BE2C (cell line): Measurements from ENCODE around the gene ABCB11.

ENCODE experiments used
- DNase-seq: peaks from one replicate; pipeline ENCODE4 v3.0.0-alpha.2; 2020
- H3K27me3 ChIP-seq: fragments of 250-450 bp; sonication (Bioruptor Pico); 2 replicates; pipeline ENCODE4 v1.5.1; 2020; ENCODE audit warnings: mild to moderate bottlenecking
- H3K36me3 ChIP-seq: fragments of 250-450 bp; sonication (Bioruptor Pico); 2 replicates; pipeline ENCODE4 v1.5.1; 2020; ENCODE audit warnings: mild to moderate bottlenecking
- H3K4me1 ChIP-seq: fragments of 250-450 bp; sonication (Bioruptor Pico); 2 replicates; pipeline ENCODE4 v1.5.1; 2020
- H3K4me3 ChIP-seq: 2 replicates; pipeline ENCODE4 v1.5.1; 2011; ENCODE audit warnings: low read depth, low read length
- H3K9me3 ChIP-seq: fragments of 250-450 bp; sonication (Bioruptor Pico); 2 replicates; pipeline ENCODE4 v1.5.1; 2020
- TF ChIP-seq, protein P1 (sequence below): IDR thresholded peaks from 2 replicates; pipeline ENCODE4 v1.5.1; 2012; ENCODE audit warnings: mild to moderate bottlenecking, low read depth, low read length

Gene ABCB11

GRCh38 chr2:169072163-169072925 lies 41.2 kb upstream of the ABCB11 start:
- H3K4me1 ChIP-seq: no peaks in the 10 kb centered on the region
- no peaks in the 10 kb centered on the region for H3K9me3 ChIP-seq
- H3K27me3 ChIP-seq: no peaks in the 10 kb centered on the region
- no peak for DNase-seq
- H3K36me3 ChIP-seq: no peaks in the 10 kb centered on the region
- no peak overlapping the region for H3K4me3 ChIP-seq
- TF ChIP-seq, protein P1, sequence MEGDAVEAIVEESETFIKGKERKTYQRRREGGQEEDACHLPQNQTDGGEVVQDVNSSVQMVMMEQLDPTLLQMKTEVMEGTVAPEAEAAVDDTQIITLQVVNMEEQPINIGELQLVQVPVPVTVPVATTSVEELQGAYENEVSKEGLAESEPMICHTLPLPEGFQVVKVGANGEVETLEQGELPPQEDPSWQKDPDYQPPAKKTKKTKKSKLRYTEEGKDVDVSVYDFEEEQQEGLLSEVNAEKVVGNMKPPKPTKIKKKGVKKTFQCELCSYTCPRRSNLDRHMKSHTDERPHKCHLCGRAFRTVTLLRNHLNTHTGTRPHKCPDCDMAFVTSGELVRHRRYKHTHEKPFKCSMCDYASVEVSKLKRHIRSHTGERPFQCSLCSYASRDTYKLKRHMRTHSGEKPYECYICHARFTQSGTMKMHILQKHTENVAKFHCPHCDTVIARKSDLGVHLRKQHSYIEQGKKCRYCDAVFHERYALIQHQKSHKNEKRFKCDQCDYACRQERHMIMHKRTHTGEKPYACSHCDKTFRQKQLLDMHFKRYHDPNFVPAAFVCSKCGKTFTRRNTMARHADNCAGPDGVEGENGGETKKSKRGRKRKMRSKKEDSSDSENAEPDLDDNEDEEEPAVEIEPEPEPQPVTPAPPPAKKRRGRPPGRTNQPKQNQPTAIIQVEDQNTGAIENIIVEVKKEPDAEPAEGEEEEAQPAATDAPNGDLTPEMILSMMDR: no peak

DNA sequence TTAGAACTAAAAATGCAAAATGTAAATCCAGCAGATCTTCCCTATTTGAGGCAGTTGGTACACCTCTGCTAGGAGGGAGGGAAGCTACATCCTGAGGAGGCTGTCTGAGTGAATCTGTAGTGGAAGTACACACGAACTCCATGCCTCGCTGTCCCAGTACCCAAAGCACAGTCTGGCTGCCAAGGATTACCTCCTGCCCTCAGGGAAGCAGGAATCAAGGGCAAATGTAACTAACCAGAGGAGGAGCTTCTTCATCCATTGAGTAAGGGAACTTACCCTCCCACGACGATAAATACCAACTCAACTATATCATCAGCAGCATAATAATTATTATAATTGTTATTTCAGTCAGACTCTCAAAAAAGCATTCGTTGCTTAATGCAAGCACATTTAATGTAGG lies 40.3 kb upstream of the ABCB11 start:
- no peaks in the 10 kb centered on the region for H3K4me1 ChIP-seq
- H3K9me3 ChIP-seq: no peaks in the 10 kb centered on the region
- TF ChIP-seq, protein P1: no peak
- DNase-seq: no peak
- no peaks in the 10 kb centered on the region for H3K36me3 ChIP-seq
- H3K4me3 ChIP-seq: no peak overlapping the region
- H3K27me3 ChIP-seq: no peaks in the 10 kb centered on the region

GRCh38 chr2:169069833-169070232 lies 38.7 kb upstream of the ABCB11 start:
- Histone ChIP-seq H3K27me3 (no peaks in the 10 kb centered on the region), H3K36me3 (no peaks in the 10 kb centered on the region), H3K4me1 (no peaks in the 10 kb centered on the region), H3K4me3 (no peak overlapping the region), H3K9me3 (no peaks in the 10 kb centered on the region)
- TF ChIP-seq, protein P1: no peak
- no peak for DNase-seq

DNA sequence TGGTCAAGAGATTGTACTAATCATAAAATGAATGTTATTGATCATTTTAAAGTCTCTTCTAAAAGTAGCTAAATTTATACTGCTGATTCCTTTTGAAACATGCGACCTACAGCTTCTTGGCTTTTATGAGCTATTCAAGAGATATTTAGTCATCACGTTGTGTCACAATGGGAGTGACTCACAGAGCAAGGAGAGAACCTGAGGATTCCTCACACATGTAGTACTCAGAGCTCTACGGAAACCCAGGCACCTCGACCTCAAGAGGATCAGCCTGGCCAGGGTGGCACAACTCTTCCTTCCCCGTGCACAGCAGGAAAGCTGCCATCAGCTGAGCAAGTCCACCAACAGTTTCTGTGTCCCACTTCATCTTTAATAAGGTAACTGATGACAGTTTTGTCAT lies 38.2 kb upstream of the ABCB11 start, which contains the start of gene DHRS9:
DHRS9 (plus strand) TSS at position 223 of the 400 bp plus-strand sequence. CDS start 12,019 bp downstream, outside the sequence.
- no peaks in the 10 kb centered on the region for H3K36me3 ChIP-seq
- DNase-seq: no peak
- H3K27me3 ChIP-seq: no peaks in the 10 kb centered on the region
- H3K9me3 ChIP-seq: no peaks in the 10 kb centered on the region
- TF ChIP-seq, protein P1: no peak
- no peaks in the 10 kb centered on the region for H3K4me1 ChIP-seq
- H3K4me3 ChIP-seq: no peak within 1 kb of the TSS

GRCh38 chr2:169066897-169067296 lies 35.8 kb upstream of the ABCB11 start:
- H3K9me3 ChIP-seq: no peaks in the 10 kb centered on the region
- H3K27me3 ChIP-seq: no peaks in the 10 kb centered on the region
- TF ChIP-seq, protein P1: no peak
- DNase-seq: no peak
- H3K4me1 ChIP-seq: no peaks in the 10 kb centered on the region
- no peaks in the 10 kb centered on the region for H3K36me3 ChIP-seq
- no peak overlapping the region for H3K4me3 ChIP-seq

- no peak for DNase-seq
- no peaks in the 10 kb centered on the region for H3K4me1 ChIP-seq
- TF ChIP-seq, protein P1: no peak
- no peaks in the 10 kb centered on the region for H3K9me3 ChIP-seq
- H3K36me3 ChIP-seq: no peaks in the 10 kb centered on the region
- no peak overlapping the region for H3K4me3 ChIP-seq
- H3K27me3 ChIP-seq: no peaks in the 10 kb centered on the region
These were observed 34.9 kb upstream of the ABCB11 start for GRCh38 chr2:169065864-169066517.
